Ectodermal cell (in vitro differentiated cells): ENCODE measurements around the gene NUBPL.

ENCODE experiments used
- H3K27ac ChIP-seq: 2 replicates; pipeline ENCODE4 v1.7.0; 2013; ENCODE audit warnings: mild to moderate bottlenecking, low read depth, low read length; ENCODE audit not compliant: insufficient read depth, poor library complexity, severe bottlenecking
- H3K27me3 ChIP-seq: 2 replicates; pipeline ENCODE4 v1.7.0; 2013; ENCODE audit warnings: mild to moderate bottlenecking, low read length; ENCODE audit not compliant: insufficient read depth, control insufficient read depth, poor library complexity, severe bottlenecking
- H3K36me3 ChIP-seq: one replicate; pipeline ENCODE4 v1.7.0; 2013; ENCODE audit warnings: low read length; ENCODE audit not compliant: control insufficient read depth, insufficient read depth
- H3K4me1 ChIP-seq: one replicate; pipeline ENCODE4 v1.7.0; 2013; ENCODE audit warnings: low read length; ENCODE audit not compliant: control insufficient read depth, insufficient read depth
- H3K4me3 ChIP-seq: 2 replicates; pipeline ENCODE4 v1.7.0; 2013; ENCODE audit warnings: low read depth, low read length, control low read depth; ENCODE audit not compliant: insufficient read depth
- H3K9me3 ChIP-seq: 2 replicates; pipeline ENCODE4 v1.7.0; 2013; ENCODE audit warnings: mild to moderate bottlenecking, low read length, moderate library complexity; ENCODE audit not compliant: control insufficient read depth
- WGBS, 2 experiments: methylation state at CpG; one replicate each; pipeline ENCODE4 v1.1.7; 2013; ENCODE audit warnings: missing lambda C conversion rate in 2 of 2; 5-methylcytosine and 5-hydroxymethylcytosine counted together

NUBPL gene

DNA sequence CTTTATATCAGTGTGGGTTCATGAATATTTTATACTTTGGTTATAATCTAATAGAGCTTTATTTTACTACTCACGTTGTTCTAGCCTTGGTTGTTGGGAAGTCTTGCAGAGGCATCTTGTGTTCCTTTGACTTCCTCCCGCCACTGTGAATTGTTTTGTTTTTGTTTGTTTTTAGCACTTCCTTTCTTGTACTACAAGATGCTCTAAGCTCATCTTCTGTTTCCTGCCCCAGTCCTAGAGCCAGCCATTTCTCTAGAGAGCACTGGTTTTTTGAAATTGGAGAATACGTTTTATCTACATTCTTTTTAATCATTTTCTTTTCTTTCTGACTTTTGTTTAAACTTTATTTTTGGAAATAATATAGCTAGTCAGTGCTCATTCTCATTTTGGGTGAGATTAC is 15.9 kb upstream of the NUBPL start:
- H3K36me3 ChIP-seq, result no peaks in the 10 kb centered on the region
- no peaks in the 10 kb centered on the region for H3K9me3 ChIP-seq
- H3K4me1 ChIP-seq, result no peaks in the 10 kb centered on the region
- no peaks in the 10 kb centered on the region for H3K27me3 ChIP-seq
- H3K4me3 ChIP-seq, result no peak overlapping the region
- WGBS, 2 experiments, result 87% methylated on average over 2 of the region's 3 CpGs; no CpG with 5 or more reads in 1 of the 2 experiments
- H3K27ac ChIP-seq, result no peak overlapping the region

DNA sequence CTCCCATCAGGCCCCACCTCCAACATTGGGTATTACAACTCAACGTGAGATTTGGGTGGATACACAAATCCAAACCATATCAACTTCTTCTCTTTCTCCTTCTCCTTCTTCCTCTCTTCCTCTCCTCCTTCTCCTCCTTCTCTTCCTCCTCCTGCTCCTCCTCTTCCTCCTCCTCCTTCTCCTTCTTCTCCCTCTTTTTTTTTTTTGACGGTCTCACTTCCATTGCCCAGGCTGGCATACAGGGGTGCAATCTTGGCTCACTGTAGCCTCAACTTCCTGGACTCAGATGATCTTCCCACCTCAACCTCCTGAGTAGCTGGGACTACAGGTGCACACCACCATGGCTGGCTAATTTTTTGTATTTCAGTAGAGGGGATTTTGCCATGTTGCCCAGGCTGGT is 11.4 kb upstream of the NUBPL start:
- Histone ChIP-seq H3K36me3 (no peaks in the 10 kb centered on the region), H3K27me3 (peaks cover 3% of the 10 kb centered on the region), H3K9me3 (no peaks in the 10 kb centered on the region), H3K27ac (no peak overlapping the region), H3K4me3 (no peak overlapping the region), H3K4me1 (no peaks in the 10 kb centered on the region)
- WGBS, 2 experiments, result 85 to 87% methylated on average over 2 of the region's 2 CpGs

DNA sequence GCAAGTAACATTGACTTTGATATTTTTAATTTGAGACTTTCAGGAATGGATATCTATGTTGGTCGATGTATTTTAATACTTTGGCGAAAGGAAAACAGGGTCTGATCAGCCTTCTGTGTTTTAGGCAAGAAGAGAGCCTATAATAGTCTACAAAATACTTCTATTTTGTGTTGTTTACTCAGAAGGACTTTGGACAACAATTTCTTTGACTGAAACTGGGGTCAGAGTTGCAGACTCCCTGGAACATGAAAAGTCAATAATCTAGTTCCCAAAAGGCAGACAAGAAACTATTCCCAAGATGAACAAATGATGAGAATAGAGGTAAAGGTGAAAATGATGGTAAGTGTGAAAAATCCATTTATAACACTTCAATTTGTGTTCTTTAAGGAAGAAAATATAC is 10.6 kb upstream of the NUBPL start:
- Histone ChIP-seq H3K27me3 (peaks cover 3% of the 10 kb centered on the region), H3K9me3 (no peaks in the 10 kb centered on the region), H3K4me3 (no peak overlapping the region), H3K27ac (no peak overlapping the region), H3K36me3 (no peaks in the 10 kb centered on the region), H3K4me1 (no peaks in the 10 kb centered on the region)
- WGBS, 2 experiments, result 79 to 88% methylated on average over 2 of the region's 2 CpGs

DNA sequence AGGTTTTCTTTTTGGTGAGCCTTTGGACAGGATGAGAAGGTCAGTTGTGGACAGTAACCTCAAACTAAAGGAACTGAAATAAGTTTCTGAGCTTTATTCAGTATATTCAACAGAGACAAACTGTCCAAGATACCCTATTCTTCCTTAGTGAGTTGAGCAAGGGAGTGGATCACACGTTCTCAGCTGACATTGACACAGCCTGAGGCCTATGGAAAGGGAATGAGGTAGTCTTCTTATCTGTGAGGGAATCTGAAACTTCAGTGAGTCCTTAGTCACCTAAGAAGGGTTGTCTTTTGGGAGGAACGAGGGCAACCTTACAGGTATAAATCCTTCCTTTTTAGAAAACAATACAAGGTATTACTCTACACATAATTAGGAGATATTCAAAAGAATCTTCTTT is 5.0 kb upstream of the NUBPL start:
- WGBS, 2 experiments, result 73 to 93% methylated on average over 1 to 2 of the region's 2 CpGs
- Histone ChIP-seq H3K27ac (no peak overlapping the region), H3K27me3 (peaks cover 7% of the 10 kb centered on the region), H3K9me3 (no peaks in the 10 kb centered on the region), H3K4me1 (no peaks in the 10 kb centered on the region), H3K36me3 (no peaks in the 10 kb centered on the region), H3K4me3 (no peak overlapping the region)

DNA sequence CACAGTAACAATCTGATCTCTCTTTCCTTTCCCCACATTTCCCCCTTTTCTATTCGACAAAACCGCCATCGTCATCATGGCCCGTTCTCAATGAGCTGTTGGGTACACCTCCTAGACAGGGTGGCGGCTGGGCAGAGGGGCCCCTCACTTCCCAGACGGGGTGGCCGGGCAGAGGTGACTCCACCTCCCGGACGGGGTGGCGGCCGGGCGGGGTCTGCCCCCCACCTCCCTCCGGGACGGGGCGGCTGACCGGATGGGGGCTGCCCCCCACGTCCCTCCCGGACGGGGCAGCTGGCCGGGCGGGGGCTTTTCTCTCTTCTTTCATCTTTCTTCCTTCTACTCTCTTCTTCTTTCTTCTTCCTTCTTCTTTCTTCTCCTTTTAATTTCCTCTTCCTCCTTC is 1.3 kb upstream of the NUBPL start:
- H3K27me3 ChIP-seq, result peaks cover 3% of the 10 kb centered on the region
- no peaks in the 10 kb centered on the region for H3K9me3 ChIP-seq
- H3K4me1 ChIP-seq, result no peaks in the 10 kb centered on the region
- H3K27ac ChIP-seq, result no peak overlapping the region
- 93 to 95% methylated on average over 21 of the region's 21 CpGs for WGBS, 2 experiments
- H3K36me3 ChIP-seq, result no peaks in the 10 kb centered on the region
- H3K4me3 ChIP-seq, result no peak overlapping the region

DNA sequence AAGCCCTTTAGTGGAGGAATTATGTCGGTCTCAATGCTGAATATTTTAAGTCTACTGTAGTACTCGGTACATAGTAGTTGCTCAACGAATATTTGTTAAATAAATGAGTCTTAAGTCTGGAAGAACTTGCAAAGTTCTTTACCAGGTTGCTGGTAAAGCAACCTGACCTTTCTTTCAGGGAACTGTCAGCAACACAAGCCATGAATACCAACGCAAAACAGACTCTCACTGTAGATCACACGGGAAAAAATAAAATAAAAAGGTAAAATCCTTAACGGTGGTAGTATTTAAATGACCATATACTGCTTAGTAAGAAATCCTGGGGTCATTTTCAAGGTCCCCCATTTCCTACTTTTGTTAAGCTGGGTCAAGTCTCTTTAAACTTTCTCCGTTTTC is 447 bp upstream of the NUBPL start:
- Histone ChIP-seq H3K4me3 (peak overlapping the region; percentile 77), H3K27me3 (peaks cover 3% of the 10 kb centered on the region), H3K36me3 (no peaks in the 10 kb centered on the region), H3K4me1 (no peaks in the 10 kb centered on the region), H3K27ac (peak overlapping the region; percentile 2), H3K9me3 (no peaks in the 10 kb centered on the region)
- WGBS, 2 experiments, result 71 to 75% methylated on average over 4 to 7 of the region's 7 CpGs

DNA sequence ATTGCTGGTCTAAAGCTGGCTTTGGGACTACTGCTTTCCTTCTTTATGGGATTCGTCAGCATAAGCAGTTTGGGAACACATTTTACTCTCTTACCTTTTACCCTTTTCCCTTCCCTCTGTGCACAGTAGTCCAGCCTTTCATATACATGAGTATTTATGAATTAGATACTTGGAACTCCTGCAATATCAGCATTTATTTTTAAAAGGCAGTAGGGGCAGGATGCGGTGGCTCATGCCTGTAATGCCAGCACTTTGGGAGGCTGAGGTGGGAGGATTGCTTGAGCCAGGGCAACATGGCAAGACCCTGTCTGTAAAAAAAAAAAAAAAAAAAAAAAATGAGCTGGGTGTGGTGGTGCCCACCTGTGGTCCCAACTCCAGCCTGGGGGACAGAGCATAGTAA is 3.0 kb downstream of the NUBPL start:
- H3K36me3 ChIP-seq, result no peaks in the 10 kb centered on the region
- no peaks in the 10 kb centered on the region for H3K27me3 ChIP-seq
- WGBS, 2 experiments, result 88 to 98% methylated on average over 2 of the region's 2 CpGs
- H3K4me3 ChIP-seq, result no peak overlapping the region
- no peaks in the 10 kb centered on the region for H3K9me3 ChIP-seq
- no peak overlapping the region for H3K27ac ChIP-seq
- no peaks in the 10 kb centered on the region for H3K4me1 ChIP-seq

DNA sequence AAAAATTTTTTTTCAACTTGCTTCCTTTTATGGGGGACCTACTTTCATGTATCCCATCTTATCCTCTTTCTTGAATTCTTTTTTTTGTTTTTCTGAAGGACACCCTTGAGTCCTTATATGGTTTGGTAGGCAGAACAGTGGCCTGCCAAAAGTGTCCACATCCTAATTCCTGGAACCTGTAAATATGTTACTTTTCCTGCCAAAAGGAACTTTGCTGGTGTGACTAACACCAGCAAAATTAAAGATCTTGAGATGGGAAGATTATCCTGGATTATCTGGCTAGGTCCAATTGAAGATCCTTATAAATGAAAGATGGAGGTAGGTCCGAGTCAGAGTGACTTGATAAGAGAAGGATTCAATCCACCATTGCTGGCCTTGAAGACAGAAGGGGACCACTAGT is 5.3 kb downstream of the NUBPL start:
- H3K4me1 ChIP-seq, result no peaks in the 10 kb centered on the region
- no peaks in the 10 kb centered on the region for H3K9me3 ChIP-seq
- no peak overlapping the region for H3K4me3 ChIP-seq
- WGBS, 2 experiments, result 86 to 96% methylated on average over 1 of the region's 1 CpG
- no peaks in the 10 kb centered on the region for H3K36me3 ChIP-seq
- no peaks in the 10 kb centered on the region for H3K27me3 ChIP-seq
- no peak overlapping the region for H3K27ac ChIP-seq

DNA sequence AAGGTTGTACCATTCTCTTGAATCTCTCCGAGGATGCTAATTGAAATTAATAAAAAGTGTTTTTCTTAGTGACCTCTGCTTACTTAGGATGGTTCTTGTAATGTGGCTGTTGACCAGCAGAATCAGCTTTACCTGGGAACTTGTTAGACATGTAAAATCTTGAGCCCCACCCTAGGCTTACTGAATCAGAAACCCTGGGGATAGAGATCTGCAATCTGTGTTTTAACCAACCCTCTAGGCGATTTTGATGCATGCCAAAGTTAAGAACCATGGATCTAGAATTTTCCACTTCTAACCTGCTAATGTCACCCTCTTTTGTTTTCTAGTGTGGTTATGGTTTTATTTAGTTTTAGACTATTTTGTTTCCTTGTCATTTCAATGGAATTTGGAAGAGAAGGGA is 6.5 kb downstream of the NUBPL start:
- Histone ChIP-seq H3K9me3 (no peaks in the 10 kb centered on the region), H3K27ac (no peak overlapping the region), H3K4me1 (no peaks in the 10 kb centered on the region), H3K36me3 (no peaks in the 10 kb centered on the region), H3K4me3 (no peak overlapping the region), H3K27me3 (no peaks in the 10 kb centered on the region)
- 88 to 95% methylated on average over 2 of the region's 2 CpGs for WGBS, 2 experiments

DNA sequence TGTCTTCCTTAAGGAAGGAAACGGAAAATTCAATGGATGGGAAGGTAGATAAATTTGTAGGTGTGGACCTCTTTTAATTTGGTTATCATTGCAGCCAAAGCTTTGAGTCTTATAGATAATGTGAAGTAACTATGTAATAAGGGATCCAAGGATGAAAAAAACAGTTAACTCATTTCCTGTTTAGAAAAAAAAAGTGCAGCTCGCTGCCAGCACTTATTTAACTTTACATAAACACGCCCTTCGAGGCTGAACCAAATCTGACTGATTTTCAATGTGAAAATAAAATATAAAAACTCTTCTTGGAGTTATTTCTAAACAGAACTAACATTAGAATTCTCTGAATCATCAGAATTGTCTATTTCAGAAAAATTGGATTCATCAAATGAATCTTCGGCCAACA is 7.0 kb downstream of the NUBPL start:
- no peak overlapping the region for H3K27ac ChIP-seq
- H3K4me1 ChIP-seq, result no peaks in the 10 kb centered on the region
- WGBS, 2 experiments, result 97 to 98% methylated on average over 3 to 5 of the region's 5 CpGs
- H3K4me3 ChIP-seq, result no peak overlapping the region
- H3K9me3 ChIP-seq, result no peaks in the 10 kb centered on the region
- no peaks in the 10 kb centered on the region for H3K36me3 ChIP-seq
- H3K27me3 ChIP-seq, result no peaks in the 10 kb centered on the region

DNA sequence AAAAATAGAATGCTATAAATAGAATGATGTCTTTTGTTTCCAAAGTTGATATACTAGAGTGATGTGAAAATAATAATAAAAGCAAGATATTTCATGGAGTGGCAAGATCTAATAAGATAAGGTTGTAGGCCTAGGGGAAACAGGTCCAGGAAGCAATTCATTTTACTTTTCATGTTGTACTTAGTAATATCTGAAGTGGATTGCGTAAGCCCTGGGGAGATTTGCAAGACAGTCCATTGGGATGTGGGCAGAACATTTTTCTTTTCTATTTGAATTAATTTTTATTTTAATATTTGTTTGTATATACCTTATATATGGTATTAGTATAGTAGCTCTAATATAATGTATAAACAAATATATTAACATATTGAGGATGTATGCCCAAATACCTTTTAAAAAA is 7.5 kb downstream of the NUBPL start:
- Histone ChIP-seq H3K4me3 (no peak overlapping the region), H3K36me3 (no peaks in the 10 kb centered on the region), H3K27ac (no peak overlapping the region), H3K4me1 (no peaks in the 10 kb centered on the region), H3K27me3 (no peaks in the 10 kb centered on the region), H3K9me3 (no peaks in the 10 kb centered on the region)
- 100% methylated on average over 1 of the region's 1 CpG; no CpG with 5 or more reads in 1 of the 2 experiments for WGBS, 2 experiments
